IPS-15b (cell line): Measurements from ENCODE around the gene SKA1.
"Not testable (repeated sequence)": the region's sequence is repeated elsewhere in the genome, so short reads cannot be mapped to it uniquely, and the experiment has no call there.

Experiments
- H3K27me3 ChIP-seq: one replicate; pipeline ENCODE4 v1.6.1; 2013; ENCODE audit warnings: low read length; ENCODE audit not compliant: control insufficient read depth, insufficient read depth
- H3K36me3 ChIP-seq: one replicate; pipeline ENCODE4 v1.6.1; 2013; ENCODE audit warnings: low read length; ENCODE audit not compliant: control insufficient read depth, insufficient read depth
- H3K4me1 ChIP-seq: one replicate; pipeline ENCODE4 v1.6.1; 2013; ENCODE audit warnings: mild to moderate bottlenecking, low read length; ENCODE audit not compliant: control insufficient read depth, insufficient read depth
- H3K4me3 ChIP-seq: one replicate; pipeline ENCODE4 v1.5.1; 2013; ENCODE audit warnings: low read depth, low read length
- H3K9ac ChIP-seq: one replicate; pipeline ENCODE4 v1.6.1; 2013; ENCODE audit warnings: low read depth, mild to moderate bottlenecking, low read length
- H3K9me3 ChIP-seq: one replicate; pipeline ENCODE4 v1.6.1; 2013; ENCODE audit warnings: mild to moderate bottlenecking, low read length; ENCODE audit not compliant: control insufficient read depth, insufficient read depth

The SKA1 gene

DNA sequence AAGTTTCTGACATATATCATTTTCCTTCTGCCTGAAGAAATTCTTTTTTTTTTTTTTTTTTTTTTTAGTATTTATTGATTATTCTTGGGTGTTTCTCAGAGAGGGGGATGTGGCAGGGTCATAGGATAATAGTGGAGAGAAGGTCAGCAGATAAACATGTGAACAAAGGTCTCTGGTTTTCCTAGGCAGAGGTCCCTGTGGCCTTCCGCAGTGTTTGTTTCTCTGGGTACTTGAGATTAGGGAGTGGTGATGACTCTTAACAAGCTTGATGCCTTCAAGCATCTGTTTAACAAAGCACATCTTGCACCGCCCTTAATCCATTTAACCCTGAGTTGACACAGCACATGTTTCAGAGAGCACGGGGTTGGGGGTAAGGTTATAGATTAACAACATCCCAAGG, 42.0 kb downstream of the SKA1 start:
- not testable (repeated sequence) for H3K36me3 ChIP-seq, H3K27me3 ChIP-seq, H3K4me3 ChIP-seq, H3K9ac ChIP-seq, H3K4me1 ChIP-seq, H3K9me3 ChIP-seq

DNA sequence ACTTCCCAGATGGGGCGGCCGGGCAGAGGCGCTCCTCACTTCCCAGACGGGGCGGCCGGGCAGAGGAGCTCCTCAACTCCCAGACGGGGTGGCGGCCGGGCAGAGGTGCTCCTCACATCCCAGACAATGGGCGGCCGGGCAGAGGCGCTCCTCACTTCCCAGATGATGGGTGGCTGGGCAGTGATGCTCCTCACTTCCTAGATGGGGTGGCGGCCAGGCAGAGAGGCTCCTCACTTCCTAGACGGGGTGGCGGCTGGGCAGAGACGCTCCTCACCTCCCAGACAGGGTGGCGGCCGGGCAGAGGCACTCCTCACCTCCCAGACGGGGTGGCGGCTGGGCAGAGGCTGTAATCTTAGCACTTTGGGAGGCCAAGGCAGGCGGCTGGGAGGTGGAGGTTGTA, 42.9 kb downstream of the SKA1 start:
- not testable (repeated sequence) for H3K27me3 ChIP-seq, H3K4me3 ChIP-seq, H3K9me3 ChIP-seq, H3K9ac ChIP-seq, H3K36me3 ChIP-seq, H3K4me1 ChIP-seq

DNA sequence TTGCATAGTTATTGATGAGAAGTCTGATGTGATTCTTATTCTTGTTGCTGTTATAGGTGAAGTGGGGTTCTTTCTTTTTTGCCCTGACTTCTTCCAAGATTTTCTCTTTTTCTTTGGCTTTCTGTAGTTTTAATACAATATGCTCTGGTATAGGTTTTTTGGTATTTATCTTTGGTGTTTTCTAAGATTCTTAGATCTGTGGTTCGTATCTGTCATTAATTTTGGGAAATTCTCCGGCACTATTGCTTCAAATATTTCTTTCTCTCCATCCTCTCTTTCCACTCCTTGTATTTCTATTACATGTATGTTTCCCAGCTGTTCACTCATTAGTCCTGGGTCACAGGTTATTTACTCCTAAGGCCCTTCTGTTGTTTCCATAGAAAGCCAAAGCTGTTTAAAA, 43.8 kb downstream of the SKA1 start:
- Histone ChIP-seq H3K9me3 (no peaks in the 10 kb centered on the region), H3K4me1 (no peaks in the 10 kb centered on the region), H3K4me3 (no peak overlapping the region), H3K36me3 (no peaks in the 10 kb centered on the region), H3K9ac (no peak overlapping the region), H3K27me3 (no peaks in the 10 kb centered on the region)

DNA sequence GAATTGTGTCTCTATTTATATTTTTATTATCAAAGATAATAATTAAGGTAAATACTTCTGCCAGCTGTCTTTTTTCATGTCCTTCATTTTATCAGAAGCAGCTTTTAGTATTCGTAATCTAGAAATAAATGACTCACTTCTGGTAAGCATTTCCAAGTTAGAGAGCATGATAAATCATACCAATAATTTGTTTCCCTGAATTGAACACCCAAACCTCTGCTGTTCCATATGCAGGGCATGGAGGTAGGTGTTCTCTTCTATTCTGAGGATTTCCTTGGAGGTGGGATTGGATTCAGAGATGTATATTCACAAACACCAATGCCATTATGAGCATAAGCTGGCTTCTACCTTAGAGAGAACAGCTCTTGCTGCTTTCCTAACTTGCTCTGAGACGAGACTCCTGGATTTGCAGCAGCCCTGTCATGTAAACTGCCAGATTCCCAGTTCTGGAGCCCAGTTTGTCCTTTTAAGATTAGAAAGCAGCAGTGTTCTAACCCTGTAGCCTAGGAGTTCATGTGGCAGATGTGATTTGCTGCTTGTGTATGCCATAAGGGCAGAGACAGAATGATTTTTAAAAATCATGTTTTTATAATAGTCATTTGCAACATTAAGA, 47.5 kb downstream of the SKA1 start:
- Histone ChIP-seq H3K4me1 (no peaks in the 10 kb centered on the region), H3K9ac (no peak overlapping the region), H3K36me3 (no peaks in the 10 kb centered on the region), H3K9me3 (no peaks in the 10 kb centered on the region), H3K4me3 (no peak overlapping the region), H3K27me3 (no peaks in the 10 kb centered on the region)

DNA sequence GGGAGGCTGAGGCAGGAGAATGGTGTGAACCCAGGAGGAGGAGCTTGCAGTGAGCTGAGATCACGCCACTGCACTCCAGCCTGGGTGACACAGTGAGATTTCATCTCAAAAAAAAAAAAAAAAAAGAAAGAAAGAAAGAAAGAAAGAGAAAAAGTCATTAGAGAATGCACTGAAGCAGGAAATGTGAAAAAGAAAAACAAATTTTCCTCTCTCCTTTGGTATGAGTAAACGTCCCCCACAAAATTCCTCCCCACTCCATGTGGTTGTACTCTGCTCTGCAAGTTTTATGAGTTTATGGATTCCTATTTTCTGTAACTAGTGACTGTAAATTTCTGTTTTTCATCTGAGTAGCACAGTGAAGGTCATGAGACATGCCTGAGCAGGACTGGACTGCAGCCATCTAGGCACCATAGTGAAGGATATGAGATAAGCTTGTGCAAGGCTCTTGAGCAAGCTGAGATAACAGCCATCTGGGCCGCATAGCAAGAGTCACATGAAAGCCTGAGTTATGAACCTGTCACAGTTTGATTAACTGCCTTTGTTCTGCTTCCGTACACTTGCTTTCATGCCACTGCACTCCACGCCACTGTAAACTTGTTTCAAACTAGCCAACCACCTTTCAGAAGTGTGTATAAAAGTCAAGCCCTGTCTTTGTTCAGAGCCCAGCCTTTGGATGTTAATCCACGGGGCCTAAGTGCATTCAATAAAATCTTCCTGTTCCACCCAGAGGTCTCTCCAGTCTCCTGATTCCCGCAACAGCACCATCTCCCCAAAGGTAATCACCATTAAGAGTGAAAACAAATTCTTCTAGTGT, 50.2 kb downstream of the SKA1 start:
- H3K27me3 ChIP-seq = no peaks in the 10 kb centered on the region
- H3K4me3 ChIP-seq = no peak overlapping the region
- H3K36me3 ChIP-seq = no peaks in the 10 kb centered on the region
- H3K9me3 ChIP-seq = no peaks in the 10 kb centered on the region
- no peaks in the 10 kb centered on the region for H3K4me1 ChIP-seq
- H3K9ac ChIP-seq = no peak overlapping the region

DNA sequence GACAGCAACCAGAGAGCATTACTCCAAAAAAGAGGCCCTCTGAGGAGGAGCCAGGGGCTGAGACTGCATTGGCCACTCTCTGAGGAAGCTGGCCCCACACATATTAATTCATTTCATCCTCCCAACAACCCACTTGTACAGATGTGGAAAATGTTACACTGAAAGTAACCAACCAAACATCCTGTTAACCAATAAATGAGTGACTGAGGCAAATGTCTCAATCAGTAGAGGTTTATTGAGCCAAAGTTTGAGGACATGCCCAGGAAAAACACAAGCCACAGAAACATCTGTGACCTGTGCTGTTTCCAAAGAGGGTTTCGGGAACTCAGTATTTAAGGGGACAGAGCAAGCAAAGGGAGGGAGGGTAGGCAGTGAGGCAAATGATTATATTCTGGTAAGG, 53.0 kb downstream of the SKA1 start:
- no peak overlapping the region for H3K4me3 ChIP-seq
- no peaks in the 10 kb centered on the region for H3K9me3 ChIP-seq
- no peaks in the 10 kb centered on the region for H3K27me3 ChIP-seq
- H3K4me1 ChIP-seq = no peaks in the 10 kb centered on the region
- no peak overlapping the region for H3K9ac ChIP-seq
- no peaks in the 10 kb centered on the region for H3K36me3 ChIP-seq

DNA sequence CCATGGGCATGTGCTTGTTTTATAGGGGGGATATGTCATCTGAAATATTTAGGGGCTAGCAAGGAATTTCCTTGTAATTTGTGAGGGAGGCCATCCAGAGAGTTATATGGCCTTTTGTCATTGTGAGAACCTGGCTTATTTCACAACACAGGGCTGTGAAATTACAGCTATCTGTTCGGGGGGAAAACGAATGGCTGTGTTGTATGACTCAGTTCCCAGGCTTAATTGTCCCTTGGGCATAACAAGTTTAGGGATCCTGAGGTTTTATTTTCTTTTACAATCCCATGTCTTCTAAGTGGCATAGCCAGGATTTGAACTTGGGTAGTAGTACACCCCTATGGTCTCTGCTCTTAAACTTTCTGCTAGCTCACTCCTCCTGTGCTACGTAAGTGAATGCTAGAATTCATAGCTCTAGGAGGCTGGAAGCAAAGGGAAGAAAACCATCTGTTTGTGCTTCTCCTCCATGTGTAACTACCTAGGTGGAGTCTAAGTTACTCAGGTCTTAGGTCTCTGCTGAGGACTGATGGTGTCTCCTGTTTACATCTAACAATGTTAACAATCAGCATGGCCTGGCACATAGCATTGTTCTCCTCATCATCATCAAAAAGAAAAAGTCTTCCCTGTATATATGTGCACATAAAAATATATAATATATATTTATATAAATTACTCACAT, 53.8 kb downstream of the SKA1 start:
- H3K4me1 ChIP-seq = no peaks in the 10 kb centered on the region
- H3K4me3 ChIP-seq = no peak overlapping the region
- H3K9me3 ChIP-seq = no peaks in the 10 kb centered on the region

DNA sequence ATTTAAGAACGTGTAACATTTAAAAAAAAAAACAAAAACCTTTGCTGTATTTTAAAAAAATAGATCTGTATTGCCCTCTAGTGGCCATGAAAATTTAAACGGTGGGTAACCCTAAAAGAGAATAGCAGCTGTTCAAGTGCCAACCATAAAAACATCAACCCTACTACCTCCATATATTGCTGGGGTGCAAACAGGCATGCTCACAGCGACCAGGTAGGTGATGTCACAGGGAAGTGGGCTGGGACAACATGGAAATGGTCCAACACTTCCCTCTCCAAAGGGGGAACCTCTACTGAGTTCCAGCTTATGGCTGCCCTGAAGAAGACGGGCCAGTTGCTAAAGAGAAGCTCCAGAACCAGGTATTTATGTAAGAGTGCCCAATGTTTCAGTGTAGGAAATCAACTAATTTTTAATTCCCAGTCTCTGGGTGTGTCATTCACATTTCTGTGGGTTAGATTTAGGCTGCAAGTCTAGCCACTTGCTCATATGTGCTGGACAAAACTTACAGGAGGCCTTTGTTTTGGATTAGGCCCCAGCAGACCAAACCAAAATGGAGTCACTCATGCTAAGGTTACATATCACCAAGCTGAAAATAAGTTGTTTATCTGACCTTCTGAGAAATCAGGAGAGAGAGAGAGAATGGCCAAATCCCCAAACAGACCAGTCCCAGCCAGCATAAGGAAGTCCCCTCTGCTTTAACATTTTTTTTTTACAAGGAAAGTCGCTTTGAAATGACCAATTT, 54.5 kb downstream of the SKA1 start:
- no peaks in the 10 kb centered on the region for H3K9me3 ChIP-seq
- no peak overlapping the region for H3K9ac ChIP-seq
- H3K36me3 ChIP-seq = no peaks in the 10 kb centered on the region
- no peaks in the 10 kb centered on the region for H3K27me3 ChIP-seq
- H3K4me1 ChIP-seq = no peaks in the 10 kb centered on the region
- H3K4me3 ChIP-seq = no peak overlapping the region

More for the DNA sequence above, 53.8 kb downstream of the SKA1 start:
- H3K9ac ChIP-seq = no peak overlapping the region
- H3K36me3 ChIP-seq = no peaks in the 10 kb centered on the region
- no peaks in the 10 kb centered on the region for H3K27me3 ChIP-seq

DNA sequence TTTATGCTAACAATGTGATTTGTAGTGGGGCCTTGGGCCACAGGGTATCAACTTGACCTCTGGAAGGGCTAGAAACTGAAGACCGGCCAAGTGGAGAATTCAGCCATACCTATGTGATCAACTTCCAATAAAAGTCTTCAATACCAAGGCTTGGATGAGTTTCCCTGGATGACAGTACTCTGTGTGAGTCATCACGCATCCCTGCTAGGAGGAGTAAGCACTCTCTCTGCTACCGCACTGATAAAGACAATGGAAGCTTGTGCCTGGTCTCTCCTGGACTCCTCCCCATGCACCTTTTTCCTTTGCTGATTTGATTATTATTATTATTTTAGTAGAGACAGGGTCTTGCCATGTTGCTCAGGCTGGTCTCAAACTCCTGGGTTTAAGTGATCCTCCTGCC, 58.1 kb downstream of the SKA1 start:
- H3K4me3 ChIP-seq = no peak overlapping the region
- no peaks in the 10 kb centered on the region for H3K9me3 ChIP-seq
- H3K27me3 ChIP-seq = no peaks in the 10 kb centered on the region
- H3K4me1 ChIP-seq = no peaks in the 10 kb centered on the region
- no peak overlapping the region for H3K9ac ChIP-seq
- no peaks in the 10 kb centered on the region for H3K36me3 ChIP-seq

DNA sequence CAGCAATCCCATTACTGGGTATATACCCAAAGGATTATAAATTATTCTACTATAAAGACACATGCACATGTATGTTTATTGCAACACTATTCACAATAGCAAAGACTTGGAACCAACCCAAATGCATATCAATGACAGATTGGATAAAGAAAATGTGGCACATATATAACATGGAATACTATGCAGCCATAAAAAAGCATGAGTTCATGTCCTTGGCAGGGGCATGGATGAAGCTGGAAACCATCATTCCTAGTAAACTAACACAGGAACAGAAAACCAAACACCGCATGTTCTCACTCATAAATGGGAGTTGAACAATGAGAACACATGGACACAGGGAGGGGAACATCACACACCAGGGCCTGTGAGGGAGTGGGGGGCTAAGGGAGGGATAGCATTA, 61.9 kb downstream of the SKA1 start:
- H3K9me3 ChIP-seq, H3K27me3 ChIP-seq, H3K4me1 ChIP-seq, H3K9ac ChIP-seq, H3K36me3 ChIP-seq, H3K4me3 ChIP-seq: not testable (repeated sequence)

DNA sequence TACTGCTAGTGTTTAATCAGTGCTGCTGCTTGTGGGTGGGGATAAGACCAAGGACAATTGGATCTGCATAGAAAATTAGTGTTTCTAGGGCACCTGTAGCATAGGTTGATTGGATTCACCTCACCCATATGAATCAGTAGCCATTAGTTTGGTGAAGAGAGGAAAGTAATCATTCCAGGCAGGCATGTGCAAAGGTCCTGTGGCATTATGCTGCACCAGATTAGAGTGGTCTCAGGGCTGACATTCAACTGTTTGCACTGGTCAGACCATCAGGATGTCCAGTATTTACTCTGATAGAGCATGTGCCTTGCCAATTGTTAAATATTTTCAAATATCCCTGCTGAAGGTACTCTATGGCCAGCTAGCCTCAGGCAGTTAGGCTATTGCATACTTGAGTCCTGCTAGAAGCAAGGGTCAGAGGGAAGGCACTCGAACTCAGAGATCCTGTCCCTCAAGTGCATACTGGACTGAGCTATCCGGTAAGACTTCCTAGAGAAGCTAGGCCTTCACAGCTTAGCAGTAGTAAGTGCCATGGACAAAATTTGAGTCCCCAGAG, 64.7 kb downstream of the SKA1 start:
- H3K27me3 ChIP-seq = no peaks in the 10 kb centered on the region
- no peak overlapping the region for H3K9ac ChIP-seq
- no peaks in the 10 kb centered on the region for H3K4me1 ChIP-seq
- no peak overlapping the region for H3K4me3 ChIP-seq
- H3K36me3 ChIP-seq = no peaks in the 10 kb centered on the region
- peaks cover 8% of the 10 kb centered on the region for H3K9me3 ChIP-seq
